Natural killer cell (primary cell): Measurements from ENCODE around the gene TMEM120A. TPM values are rescaled to one million over a fixed set of nuclear protein-coding genes. Genes with fewer than 3 reads are reported as not detected.

Experiments used
- ATAC-seq, 3 donors: fragments of 150-1000 bp in 2 of 3; fragments of 200-7000 bp in 1 of 3; cut with Tn5 transposase; 1 replicate in 1 of 3; 2 replicates in 2 of 3; pipeline ENCODE4 v1.10.0; 2021; ENCODE audit warnings: mild to moderate bottlenecking in 2 of 3, moderate library complexity in 2 of 3
- DNase-seq, 2 donors: peaks; one replicate each; pipeline versions ENCODE4 v3.0.0 to v3.0.0-alpha.2; 2013 to 2021; ENCODE audit warnings: mixed read lengths in 1 of 2
- H3K27ac ChIP-seq: one replicate; pipeline ENCODE4 v1.5.1; 2013; ENCODE audit warnings: mild to moderate bottlenecking, low read length
- H3K27me3 ChIP-seq: one replicate; pipeline ENCODE4 v1.6.1; 2013; ENCODE audit warnings: low read length; ENCODE audit not compliant: control insufficient read depth, insufficient read depth
- H3K36me3 ChIP-seq: one replicate; pipeline ENCODE4 v1.6.1; 2013; ENCODE audit warnings: low read length; ENCODE audit not compliant: control insufficient read depth, insufficient read depth
- H3K4me1 ChIP-seq: one replicate; pipeline ENCODE4 v1.6.1; 2013; ENCODE audit warnings: low read length; ENCODE audit not compliant: control insufficient read depth, insufficient read depth
- H3K4me3 ChIP-seq: one replicate; pipeline ENCODE4 v1.5.1; 2013; ENCODE audit warnings: low read length
- H3K9me3 ChIP-seq: one replicate; pipeline ENCODE4 v1.6.1; 2013; ENCODE audit warnings: low read length; ENCODE audit not compliant: control insufficient read depth, insufficient read depth
- H3K27ac Mint-ChIP-seq, 2 donors: one replicate each; pipeline ENCODE4 v1.8.0; 2022; ENCODE audit warnings: mild to moderate bottlenecking in 2 of 2, mixed read lengths in 2 of 2, moderate library complexity in 1 of 2
- H3K27me3 Mint-ChIP-seq, 2 donors: one replicate each; pipeline ENCODE4 v1.8.0; 2022; ENCODE audit warnings: low read depth in 2 of 2, mixed read lengths in 2 of 2
- H3K36me3 Mint-ChIP-seq: one replicate; pipeline ENCODE4 v1.8.0; 2022; ENCODE audit warnings: mixed read lengths
- H3K4me1 Mint-ChIP-seq, 2 donors: one replicate each; pipeline ENCODE4 v1.8.0; 2022; ENCODE audit warnings: mixed read lengths in 2 of 2
- H3K4me3 Mint-ChIP-seq: one replicate; pipeline ENCODE4 v1.8.0; 2022; ENCODE audit warnings: mild to moderate bottlenecking, moderate library complexity, mixed read lengths
- H3K9me3 Mint-ChIP-seq, 2 donors: one replicate each; pipeline ENCODE4 v1.8.0; 2022; ENCODE audit warnings: mixed read lengths in 2 of 2
- WGBS: methylation state at CpG from one replicate; pipeline ENCODE4 v1.1.7; 2013; ENCODE audit warnings: missing lambda C conversion rate; ENCODE audit not compliant: insufficient coverage; 5-methylcytosine and 5-hydroxymethylcytosine counted together
- intact Hi-C: fragments of 100-400 bp; cut with micrococcal nuclease; formaldehyde crosslinking; loops from one replicate; pipeline ENCODE4 v1.14.2; 2022
- total RNA-seq, 4 donors: library from RNA; stranded (reverse); fragments of 120-200 nt in 1 of 4; gene quantifications; one replicate each; pipeline versions ENCODE4 v1.2.3 to v1.2.4, GENCODE V29; 2013 to 2022
- TF ChIP-seq, protein P1 (sequence below): fragments of 200-600 bp; IDR thresholded peaks from one replicate; pipeline ENCODE4 v1.8.0; 2022; ENCODE audit warnings: antibody characterized with exemption

The TMEM120A gene
- total RNA-seq, 3 donors from 2014 or later (not counting 1 experiment from before 2014, with no cell fraction given) = 24.3 to 38.1 (median 34.6) TPM

DNA sequence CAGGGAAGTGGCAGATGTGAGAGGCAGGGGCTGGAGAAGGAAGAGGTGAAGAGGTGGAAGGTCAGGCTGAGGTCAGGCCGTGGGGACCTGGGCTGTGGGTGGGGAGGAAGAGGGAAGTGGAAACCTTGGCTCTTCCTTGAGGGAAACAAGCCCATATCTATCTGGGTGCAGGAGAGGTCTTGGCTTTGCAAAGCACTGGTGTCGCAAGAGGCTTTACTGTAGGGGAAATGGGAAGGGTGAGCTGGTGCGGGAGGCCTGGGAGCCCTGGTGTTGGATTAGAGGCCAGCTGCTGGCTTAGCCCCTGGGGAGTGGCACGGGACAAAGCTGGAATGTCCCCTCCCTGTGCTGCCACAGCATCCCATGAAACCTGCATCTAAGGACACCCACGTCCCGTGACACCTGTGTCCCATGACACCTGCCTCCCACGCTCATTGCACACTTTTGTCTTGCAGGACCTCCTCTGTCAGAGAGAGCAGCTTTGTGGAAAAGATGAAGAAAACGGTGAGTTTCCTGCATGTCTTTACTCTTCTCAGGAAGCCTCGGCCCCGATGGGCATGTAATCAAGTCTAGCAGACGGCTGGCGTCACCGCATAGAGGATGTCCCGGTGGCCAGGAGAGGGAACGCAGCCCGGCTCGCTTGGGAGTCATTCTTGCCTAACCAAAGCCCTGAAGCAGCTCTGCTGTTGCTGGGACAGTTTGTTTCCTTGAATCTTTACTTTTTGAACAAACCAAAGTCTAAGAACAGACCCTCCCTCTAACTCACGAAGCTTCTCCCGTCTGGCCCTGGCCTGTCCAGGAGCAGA, 22.2 kb downstream of the TMEM120A start:
- Histone ChIP-seq H3K36me3 (peaks cover 18% of the 10 kb centered on the region), H3K9me3 (no peaks in the 10 kb centered on the region), H3K4me1 (peaks cover under 1% of the 10 kb centered on the region), H3K27me3 (no peaks in the 10 kb centered on the region), H3K27ac (no peak overlapping the region), H3K4me3 (no peak overlapping the region)
- DNase-seq (no peak), ATAC-seq (no peak)
- TF ChIP-seq, protein P1, sequence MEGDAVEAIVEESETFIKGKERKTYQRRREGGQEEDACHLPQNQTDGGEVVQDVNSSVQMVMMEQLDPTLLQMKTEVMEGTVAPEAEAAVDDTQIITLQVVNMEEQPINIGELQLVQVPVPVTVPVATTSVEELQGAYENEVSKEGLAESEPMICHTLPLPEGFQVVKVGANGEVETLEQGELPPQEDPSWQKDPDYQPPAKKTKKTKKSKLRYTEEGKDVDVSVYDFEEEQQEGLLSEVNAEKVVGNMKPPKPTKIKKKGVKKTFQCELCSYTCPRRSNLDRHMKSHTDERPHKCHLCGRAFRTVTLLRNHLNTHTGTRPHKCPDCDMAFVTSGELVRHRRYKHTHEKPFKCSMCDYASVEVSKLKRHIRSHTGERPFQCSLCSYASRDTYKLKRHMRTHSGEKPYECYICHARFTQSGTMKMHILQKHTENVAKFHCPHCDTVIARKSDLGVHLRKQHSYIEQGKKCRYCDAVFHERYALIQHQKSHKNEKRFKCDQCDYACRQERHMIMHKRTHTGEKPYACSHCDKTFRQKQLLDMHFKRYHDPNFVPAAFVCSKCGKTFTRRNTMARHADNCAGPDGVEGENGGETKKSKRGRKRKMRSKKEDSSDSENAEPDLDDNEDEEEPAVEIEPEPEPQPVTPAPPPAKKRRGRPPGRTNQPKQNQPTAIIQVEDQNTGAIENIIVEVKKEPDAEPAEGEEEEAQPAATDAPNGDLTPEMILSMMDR = no peak
- Mint-ChIP-seq H3K4me3 (no peak overlapping the region), H3K27ac (peak overlapping the region in 1 of 2 donors; percentile 7), H3K9me3 (no peaks in the 10 kb centered on the region), H3K27me3 (no peaks in the 10 kb centered on the region), H3K36me3 (peaks cover 6% of the 10 kb centered on the region), H3K4me1 (peaks cover 0 to 9% of the 10 kb centered on the region in 2 donors)
- intact Hi-C loops = no loop called here
- WGBS = 89% methylated on average over 19 of the region's 19 CpGs

DNA sequence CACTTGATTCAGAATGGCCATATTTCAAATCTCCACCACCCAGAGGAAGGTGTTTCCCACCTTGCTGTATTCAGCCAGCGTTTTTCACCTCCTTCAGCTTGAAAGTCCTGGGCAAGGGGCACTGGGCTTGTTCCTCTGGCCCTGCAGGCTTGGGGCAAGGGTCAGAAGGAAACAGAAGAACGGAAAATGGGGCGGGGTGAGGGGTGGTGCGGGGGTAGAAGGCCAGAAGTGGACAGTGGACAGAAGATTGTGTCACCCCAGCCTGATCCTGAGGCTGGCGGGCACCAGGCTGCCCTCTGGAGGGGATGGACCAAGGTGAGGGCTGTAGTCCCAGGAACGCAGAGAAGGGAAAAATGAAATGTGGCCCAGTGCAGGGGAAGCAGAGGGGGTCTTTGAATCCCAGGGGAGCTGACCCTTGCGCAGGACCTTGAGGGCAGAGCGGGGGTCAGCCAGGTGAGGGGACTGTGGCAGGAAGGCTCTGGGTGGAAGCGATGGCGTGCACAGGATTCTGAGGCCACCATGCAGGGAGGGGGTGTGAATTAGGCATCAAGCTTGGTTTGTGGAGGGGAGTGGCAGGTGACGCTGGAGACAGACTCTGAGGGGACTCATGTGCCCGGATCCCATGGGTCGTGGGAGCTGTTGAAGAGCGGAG, 23.0 kb downstream of the TMEM120A start:
- ATAC-seq = no peak
- 90% methylated on average over 14 of the region's 14 CpGs for WGBS
- H3K27ac Mint-ChIP-seq = peak overlapping the region in 1 of 2 donors; percentile 7
- Histone ChIP-seq H3K36me3 (peaks cover 19% of the 10 kb centered on the region), H3K4me1 (peaks cover 3% of the 10 kb centered on the region), H3K27me3 (no peaks in the 10 kb centered on the region), H3K4me3 (no peak overlapping the region), H3K9me3 (no peaks in the 10 kb centered on the region), H3K27ac (no peak overlapping the region)
- peaks cover 0 to 9% of the 10 kb centered on the region in 2 donors for H3K4me1 Mint-ChIP-seq
- TF ChIP-seq, protein P1 = no peak
- no peak for DNase-seq
- intact Hi-C loops = no loop called here
- H3K36me3 Mint-ChIP-seq = peaks cover 6% of the 10 kb centered on the region
- no peak overlapping the region for H3K4me3 Mint-ChIP-seq
- no peaks in the 10 kb centered on the region for H3K27me3 Mint-ChIP-seq
- no peaks in the 10 kb centered on the region for H3K9me3 Mint-ChIP-seq

DNA sequence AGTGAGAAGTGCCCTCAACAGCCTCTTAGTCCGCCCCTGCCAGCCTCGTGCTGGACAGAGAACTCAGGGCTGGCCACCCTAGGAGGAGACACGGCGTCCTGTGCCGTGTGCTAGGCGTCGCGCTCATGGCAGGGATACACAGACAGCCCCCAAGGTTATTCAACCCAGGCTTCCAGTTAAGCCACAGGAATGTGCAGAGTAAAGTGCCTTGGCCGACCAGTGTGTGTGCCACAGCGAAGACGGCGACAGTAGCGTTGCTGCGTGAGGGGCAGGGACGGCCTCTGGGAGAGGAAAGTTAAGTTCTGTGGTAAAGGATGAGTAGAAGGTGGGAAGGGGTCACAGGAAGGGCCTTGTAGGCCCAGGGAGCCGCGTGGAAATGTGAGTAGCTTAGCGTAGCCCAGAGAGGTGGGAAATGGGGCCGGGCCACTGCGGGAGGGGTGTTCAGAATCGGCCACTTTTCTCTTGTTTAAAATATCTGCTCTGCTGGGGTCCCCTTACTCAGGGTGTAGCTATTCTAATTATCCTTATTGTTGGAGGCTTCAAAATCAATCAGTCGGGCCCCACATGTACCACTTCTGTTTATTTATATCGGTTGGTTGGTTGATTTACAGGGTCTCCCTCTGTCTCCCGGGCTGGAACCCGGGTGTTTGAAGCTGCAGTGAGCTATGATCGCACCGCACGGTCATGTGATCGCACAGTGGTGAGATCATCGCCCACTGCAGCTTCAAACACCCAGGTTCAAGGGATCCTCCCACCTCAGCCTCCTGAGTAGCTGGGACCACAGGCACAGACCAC, 24.5 kb downstream of the TMEM120A start:
- Histone ChIP-seq H3K27me3 (no peaks in the 10 kb centered on the region), H3K36me3 (peaks cover 21% of the 10 kb centered on the region), H3K9me3 (no peaks in the 10 kb centered on the region), H3K4me3 (no peak overlapping the region), H3K4me1 (peaks cover 3% of the 10 kb centered on the region), H3K27ac (no peak overlapping the region)
- WGBS = 95% methylated on average over 30 of the region's 30 CpGs
- TF ChIP-seq, protein P1 = no peak
- intact Hi-C loops = no loop called here
- peak overlapping the region in 1 of 2 donors; percentile 33 for H3K27ac Mint-ChIP-seq
- no peaks in the 10 kb centered on the region for H3K27me3 Mint-ChIP-seq
- ATAC-seq (no peak), DNase-seq (no peak)
- H3K9me3 Mint-ChIP-seq = no peaks in the 10 kb centered on the region
- no peak overlapping the region for H3K4me3 Mint-ChIP-seq
- H3K4me1 Mint-ChIP-seq = peaks cover 0 to 9% of the 10 kb centered on the region in 2 donors
- H3K36me3 Mint-ChIP-seq = peaks cover 4% of the 10 kb centered on the region
